Muscle layer of colon (tissue), 2 donors: ENCODE measurements around the gene DHRS7B.
"Not testable (repeated sequence)": the region's sequence is repeated elsewhere in the genome, so short reads cannot be mapped to it uniquely, and the experiment has no call there.

Experiments used
- H3K27ac ChIP-seq: one replicate; pipeline ENCODE4 v1.7.0; 2013; ENCODE audit warnings: low read depth, mild to moderate bottlenecking, low read length, moderate library complexity
- H3K27me3 ChIP-seq, 2 donors: one replicate each; pipeline ENCODE4 v1.7.0; 2013; ENCODE audit warnings: low read length in 2 of 2, mild to moderate bottlenecking in 2 of 2; ENCODE audit not compliant: insufficient read depth in 2 of 2, control insufficient read depth in 1 of 2
- H3K36me3 ChIP-seq: one replicate; pipeline ENCODE4 v1.7.0; 2013; ENCODE audit warnings: mild to moderate bottlenecking, low read length; ENCODE audit not compliant: insufficient read depth
- H3K4me1 ChIP-seq: one replicate; pipeline ENCODE4 v1.7.0; 2013; ENCODE audit warnings: mild to moderate bottlenecking, low read length; ENCODE audit not compliant: insufficient read depth
- H3K4me3 ChIP-seq, 2 donors: one replicate each; pipeline ENCODE4 v1.7.0; 2013; ENCODE audit warnings: low read length in 2 of 2, low read depth in 1 of 2, mild to moderate bottlenecking in 1 of 2, moderate library complexity in 1 of 2
- H3K9ac ChIP-seq: one replicate; pipeline ENCODE4 v1.7.0; 2013; ENCODE audit warnings: low read length
- H3K9me3 ChIP-seq: one replicate; pipeline ENCODE4 v1.7.0; 2013; ENCODE audit warnings: mild to moderate bottlenecking, low read length
- donor health status: abdominal sarcoma.
- donor health status: Adenocarcinoma of cecum.

Gene DHRS7B

DNA sequence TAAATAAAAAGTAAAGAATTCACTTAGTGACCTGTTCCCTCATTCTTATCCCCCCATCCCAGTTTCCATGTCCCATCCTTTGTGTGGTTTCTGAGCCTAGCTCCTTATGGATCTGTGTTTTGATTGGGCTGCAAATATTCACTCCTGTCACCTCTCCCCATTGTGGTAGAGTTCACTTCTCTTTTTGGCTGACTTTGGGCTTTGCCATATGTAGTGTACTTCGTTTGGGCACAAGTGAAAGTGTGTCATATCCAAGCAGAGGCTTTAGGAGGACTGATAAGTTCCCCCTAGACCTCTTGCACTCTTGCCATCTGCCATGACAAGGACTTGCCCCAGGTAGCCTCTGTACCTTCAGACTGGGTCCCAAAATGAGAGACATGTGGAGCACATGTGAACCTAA, 13.0 kb upstream of the DHRS7B start:
- H3K36me3 ChIP-seq: no peaks in the 10 kb centered on the region
- no peak overlapping the region for H3K4me3 ChIP-seq
- no peaks in the 10 kb centered on the region for H3K4me1 ChIP-seq
- no peaks in the 10 kb centered on the region for H3K27me3 ChIP-seq
- no peak overlapping the region for H3K27ac ChIP-seq
- H3K9me3 ChIP-seq: no peaks in the 10 kb centered on the region
- H3K9ac ChIP-seq: no peak overlapping the region

GRCh38 chr17:21114791-21115190, 12.0 kb upstream of the DHRS7B start:
- H3K9me3 ChIP-seq, H3K36me3 ChIP-seq, H3K4me3 ChIP-seq, H3K4me1 ChIP-seq, H3K9ac ChIP-seq, H3K27me3 ChIP-seq, H3K27ac ChIP-seq: not testable (repeated sequence)

DNA sequence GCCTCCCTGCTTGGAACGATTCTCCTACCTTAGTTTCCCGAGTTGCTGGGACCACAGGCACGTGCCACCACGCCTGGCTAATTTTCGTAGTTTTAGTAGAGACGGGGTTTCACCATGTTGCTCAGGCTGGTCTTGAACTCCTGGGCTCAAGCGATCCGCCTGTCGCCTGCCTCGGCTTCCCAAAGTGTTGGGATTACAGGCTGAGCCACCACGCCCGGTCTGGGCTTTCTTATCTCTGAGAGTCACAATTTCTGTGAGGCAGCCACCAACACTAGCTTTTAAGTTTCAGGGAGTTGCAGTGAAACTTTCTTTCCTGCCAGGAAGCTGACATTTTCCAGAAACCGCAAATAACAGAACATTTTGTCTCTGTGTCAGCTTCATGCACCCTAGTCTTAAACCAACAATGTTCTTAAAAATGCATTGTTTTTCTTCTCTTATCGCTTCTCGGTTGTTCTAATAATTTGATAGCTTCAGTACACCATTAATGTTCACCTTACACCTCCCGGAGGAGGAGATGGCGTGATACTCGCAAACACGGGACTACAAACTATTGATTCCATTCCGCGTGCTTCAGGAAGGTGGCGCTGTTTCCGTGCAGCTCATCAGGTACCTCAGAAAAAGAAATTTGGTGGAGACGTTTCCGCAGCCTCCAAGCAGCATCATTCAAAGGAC, 7.4 kb upstream of the DHRS7B start:
- H3K9ac ChIP-seq: no peak overlapping the region
- no peaks in the 10 kb centered on the region for H3K36me3 ChIP-seq
- H3K27me3 ChIP-seq: no peaks in the 10 kb centered on the region
- H3K4me1 ChIP-seq: no peaks in the 10 kb centered on the region
- H3K4me3 ChIP-seq: peak overlapping the region in 1 of 2 donors; percentile 2
- H3K27ac ChIP-seq: no peak overlapping the region
- H3K9me3 ChIP-seq: no peaks in the 10 kb centered on the region

DNA sequence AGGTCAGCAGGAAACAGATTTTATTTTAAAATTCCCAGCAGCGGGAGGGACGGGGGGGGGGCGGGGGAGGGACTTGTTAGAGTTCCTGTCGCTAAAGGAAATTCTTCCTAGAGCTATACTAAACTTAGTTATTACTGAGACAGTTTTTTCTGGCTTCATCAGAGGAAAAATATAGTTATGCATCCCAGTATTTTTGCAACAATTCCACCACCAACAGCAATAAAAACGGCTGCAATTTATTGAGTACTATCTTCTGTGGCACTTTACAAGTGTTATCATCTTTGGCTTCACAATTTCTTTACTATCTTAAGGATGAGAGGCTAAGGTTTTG, 6.9 kb upstream of the DHRS7B start:
- H3K4me3 ChIP-seq: no peak overlapping the region

DNA sequence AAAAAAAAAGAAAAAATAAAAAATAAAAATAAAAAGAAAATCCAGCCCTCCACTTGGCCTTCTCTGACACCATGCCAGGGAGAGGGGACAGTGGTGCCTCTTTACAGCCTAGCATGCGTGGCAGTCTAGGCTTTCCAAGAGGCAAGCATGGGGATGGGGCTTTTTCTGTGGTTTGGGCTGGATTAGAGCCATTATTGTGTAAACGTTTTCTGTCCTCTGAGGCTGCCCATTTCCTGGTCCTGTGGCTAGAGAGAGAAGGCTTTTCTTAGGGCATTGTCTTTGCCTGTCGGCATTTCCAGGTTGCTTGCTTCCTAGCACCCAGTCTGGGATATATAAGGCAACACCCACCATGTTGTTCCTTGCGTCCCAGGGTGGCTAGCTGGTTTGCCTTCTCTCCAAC, 2.7 kb upstream of the DHRS7B start:
- no peaks in the 10 kb centered on the region for H3K27me3 ChIP-seq
- no peak overlapping the region for H3K27ac ChIP-seq
- H3K4me1 ChIP-seq: peaks cover 7% of the 10 kb centered on the region
- no peak overlapping the region for H3K4me3 ChIP-seq
- H3K9ac ChIP-seq: no peak overlapping the region
- H3K36me3 ChIP-seq: no peaks in the 10 kb centered on the region
- H3K9me3 ChIP-seq: no peaks in the 10 kb centered on the region

More for the DNA sequence above, 6.9 kb upstream of the DHRS7B start:
- H3K9me3 ChIP-seq: no peaks in the 10 kb centered on the region
- H3K9ac ChIP-seq: no peak overlapping the region
- H3K4me1 ChIP-seq: no peaks in the 10 kb centered on the region
- H3K36me3 ChIP-seq: no peaks in the 10 kb centered on the region
- H3K27me3 ChIP-seq: no peaks in the 10 kb centered on the region
- H3K27ac ChIP-seq: no peak overlapping the region

GRCh38 chr17:21124517-21124916, 2.2 kb upstream of the DHRS7B start:
- not testable (repeated sequence) for H3K4me3 ChIP-seq, H3K27me3 ChIP-seq, H3K9me3 ChIP-seq, H3K36me3 ChIP-seq, H3K9ac ChIP-seq, H3K4me1 ChIP-seq, H3K27ac ChIP-seq

GRCh38 chr17:21125862-21126261, 902 bp upstream of the DHRS7B start:
- Histone ChIP-seq H3K36me3 (no peaks in the 10 kb centered on the region), H3K4me3 (no peak overlapping the region), H3K9ac (no peak overlapping the region), H3K4me1 (peaks cover 7% of the 10 kb centered on the region), H3K9me3 (no peaks in the 10 kb centered on the region), H3K27me3 (no peaks in the 10 kb centered on the region), H3K27ac (no peak overlapping the region)

DNA sequence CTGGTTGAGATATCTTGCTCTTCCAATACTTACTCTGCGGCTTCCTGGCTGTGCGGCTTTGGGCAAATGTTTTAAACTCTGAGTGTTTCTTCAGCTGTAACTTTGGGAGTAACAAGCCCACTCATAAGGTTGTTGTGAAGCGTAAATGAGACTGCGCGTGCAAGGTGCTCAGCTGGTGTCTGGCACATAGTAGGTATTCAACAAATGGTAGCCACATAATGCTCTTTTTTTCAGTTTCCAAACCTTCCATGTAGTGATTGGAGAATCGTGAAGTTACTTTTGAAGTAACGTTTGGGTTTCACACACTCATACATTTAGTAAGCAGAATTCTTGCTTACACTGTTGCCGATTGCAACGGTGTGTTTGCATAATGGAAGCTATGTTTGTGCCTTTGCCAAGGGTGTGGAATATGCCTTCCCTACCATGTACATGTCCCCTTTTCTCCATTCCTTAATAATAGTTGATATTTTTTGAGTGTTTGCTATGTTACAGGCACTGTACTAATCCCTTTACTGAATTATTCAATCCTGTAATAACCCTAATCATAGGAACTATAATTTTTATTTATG, 829 bp downstream of the DHRS7B start:
- Histone ChIP-seq H3K27me3 (no peaks in the 10 kb centered on the region), H3K36me3 (no peaks in the 10 kb centered on the region), H3K4me1 (peaks cover 7% of the 10 kb centered on the region)

DNA sequence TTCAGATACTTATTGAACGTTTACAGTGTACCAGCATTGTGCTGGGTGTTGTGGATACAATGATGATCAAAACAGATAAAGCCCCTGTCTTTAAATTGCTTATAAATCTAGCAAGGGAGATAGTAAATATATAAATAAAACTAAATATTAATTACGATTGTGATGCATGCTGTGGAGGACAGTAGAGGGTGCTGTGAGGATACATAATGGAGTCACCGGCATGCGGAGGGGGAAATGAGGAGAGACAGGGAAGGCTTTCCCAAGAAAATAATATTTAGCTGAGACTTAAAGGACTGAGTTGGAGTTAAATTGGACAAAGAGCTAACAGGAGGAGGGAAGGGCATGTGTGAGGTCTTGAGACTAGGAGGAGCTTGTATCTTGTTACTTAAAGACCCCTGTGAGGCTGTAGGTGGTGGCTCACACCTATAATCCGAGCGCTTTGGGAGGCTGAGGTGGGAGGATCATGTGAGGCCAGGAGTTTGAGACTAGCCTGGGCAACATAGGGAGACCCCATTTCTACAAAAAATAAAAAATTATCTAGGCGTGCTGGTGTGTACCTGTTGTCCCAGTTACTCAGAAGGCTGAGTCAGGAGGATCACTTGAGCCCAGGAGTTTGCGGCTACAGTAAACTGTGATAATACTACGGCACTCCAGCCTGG, 2.4 kb downstream of the DHRS7B start:
- no peaks in the 10 kb centered on the region for H3K9me3 ChIP-seq

More for the DNA sequence above, 829 bp downstream of the DHRS7B start:
- H3K4me3 ChIP-seq: peak overlapping the region; percentile 59 to 96
- peak overlapping the region; percentile 89 for H3K9ac ChIP-seq
- H3K9me3 ChIP-seq: no peaks in the 10 kb centered on the region
- H3K27ac ChIP-seq: peak overlapping the region; percentile 88

DNA sequence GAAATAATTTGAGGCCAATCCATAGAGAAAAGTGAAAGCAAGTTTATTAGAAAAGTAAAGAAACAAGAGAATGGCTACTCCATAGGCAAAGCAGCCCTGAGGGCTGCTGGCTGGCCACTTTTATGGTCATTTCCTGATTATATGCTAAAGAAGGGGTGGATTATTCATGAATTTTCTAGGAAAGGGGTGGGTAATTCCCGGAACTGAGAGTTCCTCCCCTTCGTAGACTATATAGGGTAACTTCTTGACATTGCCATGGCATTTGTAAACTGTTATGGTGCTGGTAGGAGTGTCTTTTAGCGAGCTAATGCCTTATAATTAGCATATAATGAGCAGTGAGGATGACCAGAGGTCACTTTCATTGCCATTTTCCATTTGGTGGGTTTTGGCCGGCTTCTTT, 4.4 kb downstream of the DHRS7B start:
- H3K27ac ChIP-seq: no peak overlapping the region
- no peak overlapping the region for H3K9ac ChIP-seq
- H3K27me3 ChIP-seq: no peaks in the 10 kb centered on the region
- no peaks in the 10 kb centered on the region for H3K9me3 ChIP-seq
- no peak overlapping the region for H3K4me3 ChIP-seq
- no peaks in the 10 kb centered on the region for H3K36me3 ChIP-seq
- H3K4me1 ChIP-seq: peaks cover 7% of the 10 kb centered on the region

More for the DNA sequence above, 2.4 kb downstream of the DHRS7B start:
- H3K9ac ChIP-seq: no peak overlapping the region
- H3K27ac ChIP-seq: no peak overlapping the region
- no peaks in the 10 kb centered on the region for H3K27me3 ChIP-seq
- peaks cover 7% of the 10 kb centered on the region for H3K4me1 ChIP-seq
- H3K36me3 ChIP-seq: no peaks in the 10 kb centered on the region
- no peak overlapping the region for H3K4me3 ChIP-seq

- Histone ChIP-seq H3K4me3 (no peak overlapping the region), H3K9ac (no peak overlapping the region), H3K9me3 (no peaks in the 10 kb centered on the region), H3K27ac (no peak overlapping the region), H3K4me1 (peaks cover 6% of the 10 kb centered on the region), H3K36me3 (no peaks in the 10 kb centered on the region), H3K27me3 (no peaks in the 10 kb centered on the region)
Observed at GRCh38 chr17:21132428-21132827, 5.7 kb downstream of the DHRS7B start.

- no peaks in the 10 kb centered on the region for H3K4me1 ChIP-seq
- no peak overlapping the region for H3K27ac ChIP-seq
- H3K27me3 ChIP-seq: no peaks in the 10 kb centered on the region
- H3K9ac ChIP-seq: no peak overlapping the region
- H3K36me3 ChIP-seq: no peaks in the 10 kb centered on the region
- no peak overlapping the region for H3K4me3 ChIP-seq
- H3K9me3 ChIP-seq: no peaks in the 10 kb centered on the region
Observed at GRCh38 chr17:21134559-21134958, 7.8 kb downstream of the DHRS7B start.
